RPMI8226 (cell line): ENCODE measurements around the gene AURKAIP1.
"Not testable (repeated sequence)": the region's sequence is repeated elsewhere in the genome, so short reads cannot be mapped to it uniquely, and the experiment has no call there.

Experiments used
- DNase-seq: peaks from one replicate; pipeline ENCODE4 v3.0.0-alpha.2; 2015

Gene AURKAIP1

DNA sequence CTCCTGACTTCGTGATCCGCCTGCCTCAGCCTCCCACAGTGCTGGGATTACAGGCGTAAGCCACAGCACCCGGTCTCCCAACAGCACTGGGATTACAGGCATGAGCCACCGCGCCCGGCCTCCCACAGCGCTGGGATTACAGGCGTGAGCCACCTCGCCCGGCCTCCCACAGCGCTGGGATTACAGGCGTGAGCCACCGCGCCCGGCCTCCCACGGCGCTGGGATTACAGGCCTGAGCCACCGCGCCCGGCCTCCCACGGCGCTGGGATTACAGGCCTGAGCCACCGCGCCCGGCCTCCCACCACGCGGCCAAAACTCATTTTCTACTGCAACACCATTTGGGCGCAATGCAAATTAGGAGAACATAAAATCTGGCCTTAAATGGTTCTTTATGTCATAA, 10.3 kb upstream of the AURKAIP1 start:
- not testable (repeated sequence) for DNase-seq

DNA sequence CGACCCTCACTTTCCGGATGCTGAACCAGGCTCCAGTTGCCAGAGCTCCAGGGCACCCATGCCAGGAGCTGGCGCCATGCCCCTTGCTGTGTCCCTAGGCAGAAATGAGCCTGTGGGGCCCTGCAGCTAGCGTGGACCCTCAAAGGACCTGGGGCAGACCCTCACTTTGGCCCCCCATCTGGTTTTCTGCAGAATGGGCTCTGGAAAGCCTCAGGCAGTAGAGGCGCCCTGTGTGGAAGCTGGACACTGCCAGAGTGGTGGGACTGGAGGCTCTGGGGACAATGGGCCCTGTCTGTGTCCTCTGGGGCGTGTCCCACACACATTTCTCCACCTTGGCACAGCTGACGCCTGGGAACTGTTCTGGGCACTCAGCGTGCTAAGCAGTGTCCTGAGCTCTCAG, 6.3 kb upstream of the AURKAIP1 start:
- DNase-seq, result no peak

DNA sequence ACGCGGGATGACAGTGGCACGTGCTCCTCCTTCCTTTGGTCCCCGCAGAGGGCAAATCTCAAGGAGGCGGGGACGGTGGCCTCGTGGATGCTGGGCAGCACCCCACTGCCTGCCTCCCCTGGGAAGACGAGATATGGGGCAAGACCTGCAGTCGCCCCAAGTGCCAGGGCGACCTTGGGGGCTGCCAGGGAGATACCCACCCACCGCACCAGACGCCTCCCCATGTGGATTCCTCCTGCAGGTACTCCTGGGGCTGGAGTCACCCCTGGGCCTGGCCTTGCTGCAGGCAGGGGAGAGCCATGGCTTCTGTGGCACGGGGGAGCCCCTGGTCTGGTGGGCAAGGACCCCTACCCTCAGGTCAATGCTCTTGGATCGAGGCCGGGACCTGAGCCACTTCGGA, 5.9 kb upstream of the AURKAIP1 start:
- no peak for DNase-seq

DNA sequence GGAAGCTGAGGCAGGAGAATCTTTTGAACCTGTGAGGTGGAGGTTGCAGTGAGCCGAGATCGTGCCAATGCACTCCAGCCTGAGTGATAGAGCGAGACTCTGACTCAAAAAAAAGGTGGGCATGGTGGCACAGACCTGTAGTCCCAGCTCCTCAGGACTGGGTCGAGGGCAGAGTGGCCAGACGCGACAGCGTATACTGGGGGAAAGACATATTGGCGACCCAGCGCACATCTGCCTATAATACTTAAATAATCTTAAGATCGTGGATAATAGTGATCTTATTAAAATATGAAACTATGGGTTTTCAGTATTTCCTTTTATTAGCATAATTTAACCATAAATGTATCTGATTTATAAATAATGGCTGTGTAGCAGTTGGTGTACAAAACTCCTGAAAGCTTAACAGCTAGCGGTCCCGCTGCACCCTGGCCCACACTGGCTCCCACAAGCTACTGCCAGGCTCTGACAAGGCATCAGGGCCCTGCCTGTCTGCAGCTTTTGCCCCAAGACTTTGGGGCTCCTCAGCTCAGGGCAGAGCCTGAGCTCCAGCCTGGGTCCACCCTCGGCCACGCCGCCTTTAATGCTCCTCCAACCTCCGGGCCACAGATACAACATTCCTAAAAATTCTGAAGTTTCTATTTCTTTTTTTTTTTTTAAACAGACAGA, 2.7 kb upstream of the AURKAIP1 start:
- no peak for DNase-seq

DNA sequence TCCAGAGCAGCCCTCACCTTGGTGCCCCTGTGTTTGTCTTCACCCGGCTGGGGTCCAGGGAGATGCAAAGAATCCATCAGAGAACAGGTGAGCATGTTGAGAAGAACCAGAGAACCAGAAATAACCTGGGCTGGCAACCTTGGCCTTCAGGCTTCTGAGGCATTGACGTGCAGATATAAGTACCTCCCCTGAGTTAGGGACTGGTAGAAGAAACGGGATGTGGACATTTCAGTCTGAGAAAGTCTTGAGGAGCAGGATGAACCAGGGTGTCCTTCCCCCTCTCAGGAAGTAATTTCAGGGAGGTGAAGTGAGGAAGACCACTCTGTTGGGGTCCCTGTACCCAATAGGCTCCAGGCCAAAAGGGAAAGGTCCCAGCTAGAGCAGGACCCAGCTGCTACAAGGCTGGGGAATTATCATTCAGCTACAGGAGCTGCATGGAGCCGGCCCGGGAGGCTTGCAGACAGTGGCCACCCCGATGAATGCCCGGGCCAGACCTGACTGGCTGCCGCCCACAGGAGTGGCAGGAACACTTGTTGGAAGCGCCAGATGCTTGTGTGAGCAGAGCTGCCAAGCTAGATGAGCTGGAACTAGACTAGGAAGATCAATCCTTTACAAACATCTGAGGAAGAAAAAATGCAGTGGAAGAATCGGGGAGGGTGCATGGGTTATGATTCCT, 1.7 kb upstream of the AURKAIP1 start:
- no peak for DNase-seq

DNA sequence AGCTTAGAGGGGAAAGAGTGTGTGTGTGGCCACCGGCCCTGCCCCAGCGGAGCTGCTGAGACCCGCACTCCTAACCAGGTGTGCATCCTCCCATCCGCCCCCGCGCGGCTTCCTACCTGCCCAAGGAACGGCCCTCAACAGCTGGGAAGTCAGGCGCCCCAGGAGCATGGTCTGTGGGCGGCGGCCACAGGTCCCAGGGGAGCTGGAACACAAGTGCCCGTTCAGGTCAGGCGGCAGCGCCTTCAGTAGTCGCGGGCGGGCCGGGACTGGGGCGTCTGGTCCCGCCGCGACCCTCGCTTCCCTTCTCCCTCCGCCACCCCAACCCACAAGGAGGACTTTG, 448 bp downstream of the AURKAIP1 start:
- no peak for DNase-seq

DNA sequence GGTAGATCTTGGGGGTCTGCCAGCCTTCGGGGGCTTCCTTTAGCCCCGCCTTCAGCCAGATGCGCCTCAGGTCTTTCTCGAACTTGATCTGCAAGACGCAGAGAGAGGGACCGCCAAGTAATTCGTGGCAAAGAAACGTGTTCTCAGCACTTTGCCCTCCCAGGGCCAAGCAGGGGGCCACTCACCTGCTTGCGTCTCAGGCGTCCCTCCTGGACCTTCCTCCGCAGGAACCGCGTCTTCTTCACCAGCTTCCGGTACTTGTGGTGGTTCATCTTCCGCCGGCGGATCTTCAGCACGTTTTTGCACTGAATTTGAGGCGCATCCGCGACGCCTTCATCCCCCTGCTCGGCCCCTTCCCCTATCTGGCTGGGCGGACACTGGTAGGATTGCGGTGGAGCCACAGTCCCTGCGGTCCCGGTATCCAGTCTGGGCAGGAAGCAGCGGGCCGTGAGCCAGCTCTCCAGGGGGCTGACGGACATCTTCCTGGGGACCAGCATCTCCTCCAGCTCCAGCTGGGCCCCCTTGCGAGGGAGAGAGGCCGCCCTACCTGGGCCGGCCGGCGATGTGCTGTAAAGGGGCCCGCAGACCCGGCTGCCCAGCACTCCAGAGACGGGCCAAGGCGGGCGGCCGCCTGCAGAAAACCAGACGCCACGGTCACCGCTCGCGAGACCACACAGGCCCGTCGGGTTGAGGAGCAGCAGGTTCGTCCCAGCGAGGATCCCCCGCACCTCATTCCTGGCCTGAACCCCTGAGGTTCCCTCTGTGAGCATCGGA, 1.0 kb downstream of the AURKAIP1 start:
- DNase-seq, result no peak

DNA sequence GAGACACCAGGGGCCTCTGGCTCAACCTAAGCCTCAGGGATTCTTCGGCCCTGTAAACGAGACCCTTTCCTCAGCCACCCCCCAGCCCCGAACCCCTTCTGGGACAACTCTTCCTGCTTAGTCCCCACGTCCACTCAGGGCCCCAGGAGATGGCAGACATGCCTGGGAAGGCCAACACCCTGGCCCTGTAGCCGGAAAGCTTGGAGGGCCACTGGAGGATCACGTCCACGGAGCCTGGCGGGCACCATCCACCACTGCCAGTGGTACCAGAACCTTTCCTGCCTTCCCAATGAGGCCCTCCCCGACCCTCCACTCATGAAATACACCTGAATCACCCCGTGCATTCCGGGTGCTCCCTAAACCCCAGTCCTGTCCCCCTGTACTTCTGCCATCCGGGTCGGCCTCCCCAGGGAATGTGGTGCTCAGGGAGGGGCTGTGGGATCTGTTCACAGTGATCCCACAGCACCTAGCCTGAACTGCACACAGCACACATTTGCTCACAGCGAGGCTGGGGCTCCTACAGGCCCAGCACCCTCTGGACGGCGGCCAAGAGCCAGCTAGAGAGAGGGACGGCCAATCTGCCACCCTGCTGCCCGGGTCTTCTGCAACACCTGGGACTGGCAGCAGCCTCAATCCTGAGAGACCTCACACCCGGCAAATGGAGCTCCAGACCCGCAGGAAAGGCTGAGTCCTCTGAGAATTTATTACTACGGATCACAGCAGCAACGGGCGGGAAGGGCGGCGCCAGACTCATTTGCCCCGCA, 1.8 kb downstream of the AURKAIP1 start:
- DNase-seq, result no peak

DNA sequence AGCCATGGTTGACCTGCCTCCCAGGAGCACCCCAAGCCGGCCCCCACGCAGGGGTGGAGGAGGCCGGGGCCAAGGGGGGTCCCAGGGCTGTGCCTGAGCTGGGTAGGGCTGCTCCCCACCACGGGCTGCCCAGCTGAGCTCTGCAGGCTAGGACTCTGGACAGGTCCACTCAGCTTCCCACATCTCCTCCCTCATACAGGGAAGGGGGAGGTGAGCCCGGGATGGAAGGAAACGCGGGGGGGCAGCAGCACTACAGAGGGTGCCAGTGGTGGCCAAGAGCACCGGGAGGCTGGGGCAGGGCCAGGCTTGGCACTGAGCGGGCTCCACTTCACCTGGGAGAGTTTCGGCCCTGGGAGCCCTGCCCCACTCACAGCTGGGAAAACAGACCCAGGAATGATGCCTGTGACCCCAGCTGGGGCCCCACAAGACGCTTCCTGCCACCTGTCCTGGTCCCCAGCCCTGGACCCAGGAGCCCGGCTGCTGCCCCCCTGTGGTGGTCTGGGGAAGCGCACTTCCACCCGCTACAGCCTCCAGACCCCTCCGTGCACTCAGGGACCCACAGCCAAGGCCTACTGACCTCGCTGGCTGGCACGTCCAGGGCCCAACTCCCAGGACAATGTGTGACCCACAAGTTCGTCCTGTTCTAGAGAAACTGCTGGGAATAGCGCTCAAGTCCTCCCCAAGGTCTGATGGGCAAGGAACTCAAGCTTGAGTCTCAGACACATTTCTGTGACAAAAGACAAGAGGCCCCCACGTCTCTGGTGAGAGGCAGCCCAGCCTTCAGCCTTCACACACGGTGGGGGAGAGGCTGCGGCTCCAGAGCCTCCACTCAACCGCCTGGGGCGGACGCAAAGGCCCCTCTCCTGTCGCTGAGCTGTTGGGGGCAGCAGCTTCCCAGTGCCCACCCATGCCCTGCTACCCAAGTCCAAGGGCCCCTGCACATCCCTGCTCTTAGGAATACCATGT, 3.0 kb downstream of the AURKAIP1 start:
- DNase-seq, result peak; percentile 83

DNA sequence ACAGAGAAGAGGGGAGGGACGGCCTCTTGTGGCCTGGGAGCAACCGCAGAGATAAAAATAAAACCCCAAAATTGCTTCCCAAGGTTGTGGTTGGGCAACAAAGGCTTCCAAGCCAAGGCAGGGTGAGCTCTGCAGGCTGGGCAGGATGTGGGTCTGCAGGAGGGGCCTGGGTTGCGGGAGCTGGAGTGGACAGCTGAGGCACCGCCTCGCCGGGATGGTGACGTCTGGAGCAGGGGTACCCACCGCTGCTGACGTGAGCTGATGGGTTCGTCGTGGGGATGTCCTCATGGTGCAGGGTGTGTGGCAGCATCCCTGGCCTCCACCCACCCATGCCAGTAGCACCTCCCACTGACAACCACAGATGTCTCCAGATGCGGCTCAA, 3.7 kb downstream of the AURKAIP1 start:
- DNase-seq, result peak; percentile 51

DNA sequence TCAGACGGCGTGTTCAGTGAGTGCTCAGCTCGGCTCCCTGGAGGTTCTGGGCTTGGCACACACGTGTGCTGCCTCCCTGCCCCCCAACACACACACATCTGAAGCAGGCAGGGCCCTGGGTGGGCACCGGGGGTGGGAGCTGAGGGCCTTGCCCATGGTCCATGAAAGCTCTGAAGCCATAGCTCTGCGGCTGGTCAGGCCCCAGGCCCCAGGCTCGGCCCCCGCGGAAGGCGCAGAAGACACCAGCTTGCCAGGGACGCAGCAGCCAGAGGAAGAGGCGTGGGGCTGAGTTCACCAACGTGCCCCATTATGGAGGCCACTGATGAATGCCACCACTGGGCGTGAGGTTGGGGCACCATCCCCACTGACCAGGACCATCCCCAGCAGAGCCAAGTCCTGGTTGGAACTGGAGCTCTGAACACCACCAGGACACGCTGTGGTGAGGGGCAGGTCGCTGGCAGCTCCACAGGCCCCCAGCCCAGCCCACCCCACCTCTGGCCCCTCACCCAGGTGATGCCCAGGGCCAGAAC, 4.2 kb downstream of the AURKAIP1 start:
- DNase-seq, result no peak

DNA sequence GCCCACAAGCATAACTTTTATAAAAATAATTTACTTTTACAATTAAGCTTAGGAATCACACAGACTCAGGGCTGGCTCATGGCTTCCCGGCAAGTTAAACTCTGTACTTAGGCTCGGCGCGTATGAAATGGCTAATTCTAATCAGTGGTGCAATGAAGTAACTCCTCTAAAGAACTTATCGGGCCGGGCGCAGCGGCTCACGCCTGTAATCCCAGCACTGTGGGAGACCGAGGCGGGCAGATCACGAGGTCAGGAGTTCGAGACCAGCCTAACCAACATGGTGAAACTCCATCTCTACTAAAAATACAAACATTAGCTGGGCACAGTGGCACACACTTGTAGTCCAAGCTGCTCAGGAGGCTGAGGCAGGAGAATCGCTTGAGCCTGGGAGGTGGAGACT, 4.9 kb downstream of the AURKAIP1 start:
- not testable (repeated sequence) for DNase-seq

DNA sequence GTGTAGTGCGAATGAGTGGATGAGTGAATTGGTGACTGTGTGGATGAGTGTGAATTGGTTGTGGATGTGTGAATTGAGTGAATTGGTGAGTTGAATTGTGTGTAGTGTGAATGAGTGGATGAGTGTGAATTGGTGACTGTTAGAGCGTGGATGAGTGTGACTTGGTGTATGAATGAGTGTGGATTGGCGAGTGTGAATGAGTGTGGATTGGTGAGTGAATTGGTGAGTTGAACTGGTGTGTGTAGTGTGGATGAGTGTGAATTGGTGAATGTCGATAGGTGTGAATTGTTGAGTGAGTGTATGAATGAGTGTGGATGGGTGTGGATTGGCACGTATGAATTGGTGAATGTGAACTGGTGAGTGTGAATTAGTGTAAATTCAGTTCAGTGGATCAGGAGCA, 7.7 kb downstream of the AURKAIP1 start:
- DNase-seq, result no peak

DNA sequence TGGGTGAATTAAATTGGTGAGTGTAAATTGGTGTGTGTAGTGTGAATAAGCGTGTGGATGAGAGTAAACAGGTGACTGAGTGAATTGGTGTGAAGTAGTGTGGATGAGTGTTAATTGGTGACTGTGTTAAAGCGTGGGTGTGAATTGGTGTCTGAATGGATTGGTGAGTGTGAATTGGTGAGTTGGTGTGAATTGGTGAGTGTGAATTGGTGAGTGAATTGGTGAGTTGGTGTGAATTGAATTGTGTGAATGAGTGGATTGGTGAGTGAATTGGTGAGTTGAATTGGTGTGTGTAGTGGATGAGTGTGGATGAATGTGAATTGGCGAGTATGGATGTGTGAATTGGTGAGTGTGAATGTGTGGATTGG, 8.3 kb downstream of the AURKAIP1 start:
- DNase-seq, result no peak

DNA sequence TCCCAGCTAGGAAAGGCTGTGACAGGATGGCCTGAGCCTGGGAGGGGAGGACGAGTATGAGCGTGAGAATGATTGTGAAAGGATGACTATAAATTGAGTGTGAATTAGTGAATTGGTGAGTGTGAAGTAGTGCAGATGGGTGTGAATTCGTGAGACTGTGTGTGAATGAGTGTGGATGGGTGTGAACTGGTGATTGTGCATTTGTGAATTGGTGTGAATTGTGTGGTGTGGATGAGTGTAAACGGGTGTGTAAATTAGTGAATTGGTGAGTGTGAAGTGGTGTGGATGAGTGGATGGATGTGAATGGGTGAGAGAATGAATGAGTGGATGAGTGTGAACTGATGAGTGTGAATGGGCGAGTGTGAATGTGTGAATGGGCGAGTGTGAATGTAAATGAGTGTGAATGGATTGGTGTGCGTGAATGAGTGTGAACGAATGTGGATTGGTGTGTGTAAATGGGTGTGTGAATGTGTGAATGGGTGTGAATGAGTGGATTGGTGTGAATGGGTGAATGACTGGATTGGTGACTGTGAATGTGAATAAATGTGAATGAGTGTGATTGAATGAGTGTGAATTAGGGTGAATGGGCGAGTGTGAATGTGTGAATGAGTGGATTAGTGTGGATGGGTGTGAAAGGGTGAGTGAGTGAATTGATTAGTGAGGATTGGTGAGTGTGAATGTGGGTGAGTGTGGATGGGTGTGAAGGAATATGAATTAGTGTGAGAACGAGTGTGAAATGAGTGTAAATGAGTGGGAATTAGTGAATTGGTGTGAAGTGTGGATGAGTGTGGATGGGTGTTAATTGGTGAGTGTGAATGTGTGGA, 8.9 kb downstream of the AURKAIP1 start:
- no peak for DNase-seq

DNA sequence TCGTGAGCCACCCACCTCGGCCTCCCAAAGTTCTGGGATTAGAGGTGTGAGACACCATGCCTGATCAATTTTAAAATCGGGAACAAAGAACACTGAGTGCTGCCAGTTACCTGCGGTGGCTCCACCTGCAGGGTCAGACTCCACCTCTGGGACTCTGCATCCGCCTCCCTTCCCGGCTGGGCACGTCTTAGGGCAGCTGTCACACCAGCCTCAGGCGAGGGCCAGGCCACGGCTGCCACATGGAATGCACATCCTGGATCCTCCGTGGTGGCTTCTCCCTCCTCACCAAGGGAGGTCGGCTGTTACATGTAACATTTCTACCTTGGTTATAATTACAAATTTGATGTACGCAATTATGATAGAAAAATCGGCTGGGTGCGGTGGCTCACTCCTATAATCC, 10.7 kb downstream of the AURKAIP1 start:
- no peak for DNase-seq

DNA sequence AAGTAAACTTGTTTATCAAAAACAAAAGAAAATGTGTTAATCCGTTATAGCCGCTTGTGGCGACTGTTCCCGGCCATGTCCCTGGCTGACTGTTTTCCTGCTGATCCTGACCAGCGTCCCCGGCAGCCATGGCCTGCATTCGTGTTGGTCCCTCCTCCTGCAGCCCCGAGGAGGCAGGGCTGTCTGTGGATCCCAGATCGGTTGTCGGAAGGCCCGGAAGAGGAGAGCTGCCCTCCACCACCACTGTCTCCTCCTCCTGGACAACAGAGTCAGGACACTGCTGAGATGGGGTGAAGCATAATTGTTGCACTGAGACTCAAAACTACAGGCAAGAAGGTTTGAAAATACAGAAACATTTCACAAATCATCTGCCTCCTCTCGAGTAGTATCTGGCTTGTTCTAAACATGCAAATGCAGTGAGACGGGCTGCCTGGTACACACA, 13.0 kb downstream of the AURKAIP1 start:
- DNase-seq, result no peak

DNA sequence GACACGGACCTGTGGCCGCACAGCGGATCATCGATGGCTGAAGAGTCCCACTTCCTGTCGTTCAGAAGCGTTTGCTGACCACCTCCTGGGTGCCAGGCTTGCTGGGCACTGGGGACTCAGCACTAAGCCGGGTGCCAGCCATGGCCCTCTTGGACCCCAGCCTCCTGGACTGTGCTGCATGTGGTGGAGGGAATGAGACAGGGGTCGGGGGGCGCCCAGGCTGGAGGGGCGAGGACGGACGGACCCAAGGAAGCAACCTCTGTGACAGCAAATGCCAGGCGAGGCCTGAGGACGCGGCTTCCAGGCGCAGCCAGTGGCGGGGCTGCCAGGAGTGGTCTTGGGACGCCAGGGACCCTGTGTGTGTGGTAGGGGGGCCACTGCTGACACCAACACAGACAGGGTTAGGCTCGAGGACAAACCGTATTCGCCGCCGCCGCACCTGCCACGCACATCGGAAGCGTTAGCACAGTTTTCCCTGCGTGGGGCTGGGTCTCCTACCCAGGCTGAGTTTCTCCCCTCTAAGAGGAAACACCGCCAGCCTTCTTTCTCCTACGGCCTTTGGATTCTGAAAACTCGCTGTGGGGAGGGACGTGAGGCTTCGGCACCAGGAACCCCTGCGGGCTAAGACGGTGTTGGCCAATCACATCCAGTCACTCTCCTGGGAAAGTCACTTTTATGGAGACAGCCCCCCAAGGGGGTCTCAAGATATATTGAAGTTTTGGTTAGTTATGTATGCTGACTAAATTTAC, 13.6 kb downstream of the AURKAIP1 start:
- DNase-seq, result no peak

DNA sequence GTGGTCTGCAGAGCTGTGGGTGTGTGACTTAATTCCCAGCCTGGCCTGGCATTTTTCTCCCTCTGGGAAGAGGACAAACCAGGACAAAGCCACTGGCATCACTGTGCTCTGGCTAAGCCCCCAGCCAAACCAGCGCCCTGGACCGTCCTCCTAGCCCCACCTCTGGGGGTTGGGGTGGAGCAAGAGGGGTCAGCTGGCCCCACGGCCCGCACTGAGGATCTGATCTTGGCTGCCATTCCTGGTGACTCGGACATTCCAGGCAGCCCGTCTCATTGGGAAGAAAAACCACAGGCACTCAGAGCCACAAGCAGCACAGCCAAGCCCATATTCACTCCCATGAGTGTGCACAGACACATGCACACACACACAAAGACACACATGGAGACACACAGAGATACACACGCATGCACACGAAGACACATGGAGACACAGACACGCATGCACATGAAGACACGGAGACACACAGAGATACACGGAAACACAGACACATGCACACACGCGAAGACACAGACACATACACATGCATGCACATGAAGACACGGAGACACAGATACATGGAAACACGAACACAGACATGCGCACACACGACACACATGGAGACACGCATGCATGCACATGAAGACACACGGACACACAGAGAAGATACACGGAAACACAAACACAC, 14.4 kb downstream of the AURKAIP1 start:
- DNase-seq, result no peak
